PC-9 (cell line): ENCODE measurements around the gene CLEC7A. TPM values are rescaled to one million over a fixed set of nuclear protein-coding genes. Genes with fewer than 3 reads are reported as not detected.

Source experiments
- BruUV-seq: library from RNA; stranded (reverse); fragments of 400-500 nt; replicated peaks from 2 replicates; lab custom pipeline; 2021; lab: Mats Ljungman, UMichigan
- CTCF ChIA-PET: fragments of 300-600 bp; sonication (Branson Sonifier 250); formaldehyde crosslinking; loops from one replicate; lab custom pipeline; 2022; ENCODE audit warnings: antibody characterized with exemption; lab: Charles Lee
- POLR2A ChIA-PET: fragments of 300-600 bp; sonication (Branson Sonifier 250); formaldehyde crosslinking; loops from one replicate; lab custom pipeline; 2022; ENCODE audit warnings: antibody characterized with exemption; ENCODE audit not compliant: unreplicated experiment; lab: Charles Lee
- DNase-seq, 2 experiments: peaks; one replicate each; pipeline versions ENCODE4 v3.0.0 to v3.0.0-alpha.2; 2015 to 2022; ENCODE audit warnings: mixed read lengths in 1 of 2
- H2AFZ ChIP-seq: fragments of 200-600 bp; sonication (generic); 2 replicates; pipeline ENCODE4 v1.8.1; 2017; ENCODE audit warnings: antibody characterized with exemption
- H3F3A ChIP-seq: fragments of 200-600 bp; sonication (generic); 2 replicates; pipeline ENCODE4 v1.8.1; 2017; ENCODE audit warnings: antibody characterized with exemption, mild to moderate bottlenecking, low read depth; ENCODE audit not compliant: insufficient read depth
- H3K27ac ChIP-seq: fragments of 200-600 bp; sonication (generic); 2 replicates; pipeline ENCODE4 v1.6.1; 2016; ENCODE audit warnings: mixed run types
- H3K27me3 ChIP-seq: fragments of 200-600 bp; sonication (generic); 2 replicates; pipeline ENCODE4 v1.6.1; 2016; ENCODE audit warnings: low read depth, mixed run types; ENCODE audit not compliant: insufficient read depth
- H3K36me3 ChIP-seq: fragments of 200-600 bp; sonication (generic); 2 replicates; pipeline ENCODE4 v1.6.1; 2016; ENCODE audit warnings: low read depth, mixed run types
- H3K4me1 ChIP-seq: fragments of 200-600 bp; sonication (generic); replicated peaks from 2 replicates; pipeline ENCODE4 v1.6.1; 2016; ENCODE audit warnings: mixed run types; ENCODE audit not compliant: insufficient read depth
- H3K4me2 ChIP-seq: fragments of 200-600 bp; sonication (generic); 2 replicates; pipeline ENCODE4 v1.6.1; 2017; ENCODE audit warnings: mixed run types
- H3K4me3 ChIP-seq: fragments of 200-600 bp; sonication (generic); 2 replicates; pipeline ENCODE4 v1.6.1; 2016; ENCODE audit warnings: mixed run types
- H3K79me2 ChIP-seq: fragments of 200-600 bp; sonication (generic); 2 replicates; pipeline ENCODE4 v1.6.1; 2017; ENCODE audit warnings: low read depth, mixed run types
- H3K9me2 ChIP-seq: fragments of 200-600 bp; sonication (generic); 2 replicates; pipeline ENCODE4 v1.8.1; 2017; ENCODE audit warnings: mild to moderate bottlenecking; ENCODE audit not compliant: insufficient read depth
- H3K9me3 ChIP-seq: fragments of 200-600 bp; sonication (generic); 2 replicates; pipeline ENCODE4 v1.8.1; 2016; ENCODE audit warnings: low read depth; ENCODE audit not compliant: insufficient read depth
- H4K20me1 ChIP-seq: fragments of 200-600 bp; sonication (generic); 2 replicates; pipeline ENCODE4 v1.8.1; 2017; ENCODE audit not compliant: insufficient read depth
- CTCF ChIP-seq: fragments of 200-600 bp; sonication (generic); conservative IDR thresholded peaks from 2 replicates; pipeline ENCODE4 v1.6.1; 2017; ENCODE audit warnings: mixed run types, antibody characterized with exemption, mild to moderate bottlenecking, moderate library complexity
- EZH2 ChIP-seq: fragments of 200-600 bp; sonication (generic); IDR thresholded peaks from 2 replicates; pipeline ENCODE4 v1.8.0; 2017; ENCODE audit warnings: antibody characterized with exemption, low read depth
- intact Hi-C: fragments of 100-400 bp; cut with micrococcal nuclease; formaldehyde crosslinking; loops from one replicate; pipeline ENCODE4 v1.10.0; 2022; ENCODE audit not compliant: unreplicated experiment
- total RNA-seq: library from RNA; stranded (reverse); gene quantifications from 2 replicates; pipeline ENCODE4 v1.2.3, GENCODE V29; 2021

The CLEC7A gene
- total RNA-seq, 1 experiment from 2014 or later = 5.1 TPM

- H3K4me2 ChIP-seq = no peak overlapping the region
- intact Hi-C loops = no loop called here
- CTCF ChIA-PET = no interaction called here
- no peaks in the 10 kb centered on the region for H3F3A ChIP-seq
- no peak overlapping the region for H3K4me3 ChIP-seq
- no peaks in the 10 kb centered on the region for H3K36me3 ChIP-seq
- POLR2A ChIA-PET = no interaction called here
- no TSS peak for BruUV-seq
- no peaks in the 10 kb centered on the region for H4K20me1 ChIP-seq
- TF ChIP-seq EZH2 = no peak
- TF ChIP-seq CTCF = no peak
- no peaks in the 10 kb centered on the region for H3K79me2 ChIP-seq
- H3K9me3 ChIP-seq = peaks cover 3% of the 10 kb centered on the region; the same call in 1 of the 2 replicates
- H3K27me3 ChIP-seq = no peaks in the 10 kb centered on the region
- DNase-seq = no peak
- H3K9me2 ChIP-seq = no peaks in the 10 kb centered on the region; the same call in 1 of the 2 replicates
- no peak overlapping the region for H2AFZ ChIP-seq
- no peaks in the 10 kb centered on the region for H3K4me1 ChIP-seq
- no peak overlapping the region for H3K27ac ChIP-seq
Observed at GRCh38 chr12:10086387-10086786, 43.6 kb downstream of the CLEC7A start.

GRCh38 chr12:10084733-10085132 lies 45.3 kb downstream of the CLEC7A start:
- no peak for DNase-seq
- Histone ChIP-seq H3K36me3 (no peaks in the 10 kb centered on the region), H3K9me3 (peaks cover 7% of the 10 kb centered on the region; the same call in 1 of the 2 replicates), H3K4me2 (no peak overlapping the region), H3K4me1 (no peaks in the 10 kb centered on the region), H4K20me1 (no peaks in the 10 kb centered on the region), H3K27me3 (no peaks in the 10 kb centered on the region), H3K79me2 (no peaks in the 10 kb centered on the region), H3F3A (no peaks in the 10 kb centered on the region), H3K27ac (no peak overlapping the region), H3K9me2 (no peaks in the 10 kb centered on the region), H2AFZ (no peak overlapping the region), H3K4me3 (no peak overlapping the region)
- TF ChIP-seq CTCF (no peak), EZH2 (no peak)
- POLR2A ChIA-PET = interaction anchor here (0.5 kb wide), 1 partner anchor 36 kb away, joined by 21 read pairs; no protein-coding TSS in a partner anchor
- CTCF ChIA-PET = interaction anchor here (0.8 kb wide), 1 partner anchor 1079 kb away, joined by 9 read pairs; no protein-coding TSS in a partner anchor
- intact Hi-C loops = no loop called here
- no TSS peak for BruUV-seq

GRCh38 chr12:10082117-10082874 lies 47.7 kb downstream of the CLEC7A start:
- CTCF ChIA-PET = no interaction called here
- TF ChIP-seq EZH2 (no peak), CTCF (no peak)

More at GRCh38 chr12:10082117-10082874, 47.7 kb downstream of the CLEC7A start:
- Histone ChIP-seq H4K20me1 (no peaks in the 10 kb centered on the region), H3K79me2 (no peaks in the 10 kb centered on the region), H3K9me3 (peaks cover 7% of the 10 kb centered on the region; the same call in 1 of the 2 replicates), H3K27ac (no peak overlapping the region), H3K4me3 (no peak overlapping the region), H3K4me2 (no peak overlapping the region), H3K4me1 (no peaks in the 10 kb centered on the region), H3K9me2 (peaks cover 6% of the 10 kb centered on the region; the same call in 1 of the 2 replicates), H3K27me3 (no peaks in the 10 kb centered on the region), H3F3A (no peaks in the 10 kb centered on the region; the same call in 1 of the 2 replicates), H3K36me3 (no peaks in the 10 kb centered on the region), H2AFZ (no peak overlapping the region)
- no peak for DNase-seq
- POLR2A ChIA-PET = no interaction called here
- intact Hi-C loops = no loop called here
- BruUV-seq = no TSS peak
